Left ventricle myocardium inferior (tissue), 1 donor: ENCODE data around the gene ADAMTS12. TPM values are rescaled to one million over a fixed set of nuclear protein-coding genes. Genes with fewer than 3 reads are reported as not detected.

Source experiments
- DNase-seq: peaks from one replicate; pipeline ENCODE4 v3.0.0-alpha.2; 2020
- H3K27ac ChIP-seq: fragments of 200-600 bp; replicated peaks from 2 replicates; pipeline ENCODE4 v1.8.0; 2021
- H3K27me3 ChIP-seq: fragments of 200-600 bp; 2 replicates; pipeline ENCODE4 v1.8.0; 2021; ENCODE audit warnings: low read depth
- H3K36me3 ChIP-seq: fragments of 200-600 bp; 2 replicates; pipeline ENCODE4 v1.8.0; 2021
- H3K4me1 ChIP-seq: fragments of 200-600 bp; 2 replicates; pipeline ENCODE4 v1.8.0; 2021
- H3K4me3 ChIP-seq: fragments of 200-600 bp; 2 replicates; pipeline ENCODE4 v1.8.0; 2021; ENCODE audit warnings: mild to moderate bottlenecking, moderate library complexity
- H3K9me3 ChIP-seq: fragments of 200-600 bp; replicated peaks from 2 replicates; pipeline ENCODE4 v1.8.0; 2021
- CTCF ChIP-seq: fragments of 200-600 bp; IDR thresholded peaks from 2 replicates; pipeline ENCODE4 v1.8.0; 2021; ENCODE audit warnings: antibody characterized with exemption, mild to moderate bottlenecking, borderline replicate concordance
- intact Hi-C: fragments of 100-400 bp; cut with micrococcal nuclease; formaldehyde crosslinking; loops from one replicate; pipeline ENCODE4 v1.11.0; 2022
- total RNA-seq: library from RNA; stranded (reverse); fragmentation: NEBNext Ultra II Directional; extraction: Animal tissue kit (Norgen Biotek cat#: 25700); gene quantifications from one replicate; pipeline ENCODE4 v1.2.1, GENCODE V29; 2021
- donor health status: DM: no; HTN: yes; CAD: no; lungs with severe emphysema.

The ADAMTS12 gene
- total RNA-seq, 1 donor from 2014 or later, result 0.85 TPM

- intact Hi-C loops, result no loop called here
- H3K36me3 ChIP-seq, result no peaks in the 10 kb centered on the region
- TF ChIP-seq CTCF, result no peak
- no peaks in the 10 kb centered on the region for H3K9me3 ChIP-seq
- H3K27me3 ChIP-seq, result no peaks in the 10 kb centered on the region
- peak overlapping the region; percentile 45 for H3K27ac ChIP-seq
- H3K4me3 ChIP-seq, result no peak overlapping the region
- H3K4me1 ChIP-seq, result peaks cover 6% of the 10 kb centered on the region
- no peak for DNase-seq
Observed at GRCh38 chr5:33769968-33770367, 121.8 kb downstream of the ADAMTS12 start.

- Histone ChIP-seq H3K4me3 (no peak overlapping the region), H3K27me3 (no peaks in the 10 kb centered on the region), H3K36me3 (no peaks in the 10 kb centered on the region), H3K4me1 (peaks cover 6% of the 10 kb centered on the region), H3K27ac (peak overlapping the region; percentile 40), H3K9me3 (no peaks in the 10 kb centered on the region)
- intact Hi-C loops, result no loop called here
- DNase-seq, result no peak
- no peak for TF ChIP-seq CTCF
Observed at GRCh38 chr5:33769196-33769595, 122.6 kb downstream of the ADAMTS12 start.

DNA sequence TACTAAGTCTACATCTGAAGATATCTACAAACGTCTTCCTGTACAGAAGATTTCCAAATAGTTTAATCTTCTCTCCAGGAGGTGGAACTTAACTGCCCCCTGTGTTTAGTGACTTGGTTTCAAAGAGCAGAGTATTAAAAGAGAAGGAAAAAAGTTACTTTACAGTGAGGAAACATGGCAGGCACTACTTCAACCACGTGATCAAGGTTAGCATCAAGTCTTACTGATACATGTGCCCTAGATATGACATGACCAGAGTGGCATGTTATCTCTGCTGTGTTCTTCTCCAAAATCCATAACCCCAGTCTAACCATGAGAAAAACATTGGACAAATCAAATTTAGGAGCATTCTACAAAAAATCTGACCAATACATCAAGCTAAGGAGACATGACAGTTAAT lies 125.8 kb downstream of the ADAMTS12 start:
- no peak for TF ChIP-seq CTCF
- Histone ChIP-seq H3K4me1 (no peaks in the 10 kb centered on the region), H3K4me3 (no peak overlapping the region), H3K27ac (peak overlapping the region; percentile 7), H3K27me3 (no peaks in the 10 kb centered on the region), H3K36me3 (no peaks in the 10 kb centered on the region), H3K9me3 (no peaks in the 10 kb centered on the region)
- intact Hi-C loops, result no loop called here
- no peak for DNase-seq

DNA sequence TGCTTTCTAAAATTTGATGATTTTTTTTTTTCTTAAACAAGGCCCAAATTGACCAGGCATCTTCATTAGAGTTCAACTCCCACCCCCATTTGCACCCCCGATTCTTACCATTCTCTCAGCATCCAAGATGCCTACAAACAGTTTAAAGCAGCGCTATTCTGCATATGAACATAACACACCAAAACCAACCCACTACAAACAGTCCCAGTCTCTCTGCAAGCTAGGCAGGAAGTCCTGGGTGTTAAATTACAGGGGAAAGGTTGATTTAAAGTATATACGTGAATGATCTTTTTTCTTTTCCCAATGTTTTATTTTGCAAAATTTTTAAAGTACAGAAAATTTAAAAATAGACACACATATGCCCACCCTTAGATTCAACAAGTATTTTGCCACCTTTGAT lies 127.0 kb downstream of the ADAMTS12 start:
- H3K4me3 ChIP-seq, result no peak overlapping the region
- H3K36me3 ChIP-seq, result no peaks in the 10 kb centered on the region
- DNase-seq, result no peak
- no peaks in the 10 kb centered on the region for H3K4me1 ChIP-seq
- TF ChIP-seq CTCF, result no peak
- H3K27me3 ChIP-seq, result no peaks in the 10 kb centered on the region
- no peaks in the 10 kb centered on the region for H3K9me3 ChIP-seq
- H3K27ac ChIP-seq, result no peak overlapping the region
- intact Hi-C loops, result no loop called here

DNA sequence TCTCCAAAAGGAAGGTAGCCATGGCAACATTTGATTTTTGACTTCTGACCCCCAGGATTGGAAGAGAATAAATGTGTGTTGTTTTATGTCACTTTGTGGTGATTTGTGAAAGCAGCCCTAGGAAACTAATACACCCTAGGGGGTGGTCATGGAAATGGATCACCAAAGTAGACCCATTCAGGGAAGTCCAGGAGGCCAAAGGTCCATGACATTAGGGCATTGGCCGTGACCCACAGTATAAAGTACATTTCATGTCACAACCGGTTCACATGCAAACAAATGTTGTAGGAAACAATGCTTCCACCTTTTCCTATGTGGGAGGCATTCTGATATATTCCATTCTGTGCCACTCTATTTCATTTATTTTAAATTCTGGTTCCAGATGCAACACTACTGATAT lies 128.4 kb downstream of the ADAMTS12 start:
- H3K27me3 ChIP-seq, result no peaks in the 10 kb centered on the region
- intact Hi-C loops, result no loop called here
- no peak overlapping the region for H3K27ac ChIP-seq
- no peak for TF ChIP-seq CTCF
- no peaks in the 10 kb centered on the region for H3K9me3 ChIP-seq
- H3K36me3 ChIP-seq, result no peaks in the 10 kb centered on the region
- no peak for DNase-seq
- H3K4me3 ChIP-seq, result no peak overlapping the region
- H3K4me1 ChIP-seq, result no peaks in the 10 kb centered on the region

- no peaks in the 10 kb centered on the region for H3K9me3 ChIP-seq
- H3K36me3 ChIP-seq, result no peaks in the 10 kb centered on the region
- no peaks in the 10 kb centered on the region for H3K27me3 ChIP-seq
- intact Hi-C loops, result no loop called here
- DNase-seq, result no peak
- H3K4me3 ChIP-seq, result no peak overlapping the region
- no peak for TF ChIP-seq CTCF
- no peaks in the 10 kb centered on the region for H3K4me1 ChIP-seq
- H3K27ac ChIP-seq, result no peak overlapping the region
Observed at GRCh38 chr5:33762859-33763258, 128.9 kb downstream of the ADAMTS12 start.
